Activated effector memory CD4-positive, alpha-beta T cell treated with anti-CD3 and anti-CD28 coated beads, Interleukin-2, amount 50 U/mL, for 16 hours (primary cell): ENCODE data around the gene RAB17.

Source experiments
- DNase-seq: peaks from one replicate; pipeline ENCODE4 v3.0.0-alpha.2; 2020

The RAB17 gene

GRCh38 chr2:237598468-237599208, 8.1 kb upstream of the RAB17 start:
- DNase-seq: no peak

- DNase-seq: no peak
Measured at GRCh38 chr2:237597196-237598145, 6.9 kb upstream of the RAB17 start.

GRCh38 chr2:237596520-237597195, 6.1 kb upstream of the RAB17 start:
- DNase-seq: no peak

GRCh38 chr2:237595829-237596519, 5.4 kb upstream of the RAB17 start:
- peak; percentile 14 for DNase-seq

- DNase-seq: no peak
Measured at GRCh38 chr2:237594514-237594871, 4.0 kb upstream of the RAB17 start.

GRCh38 chr2:237593596-237594320, 3.2 kb upstream of the RAB17 start:
- no peak for DNase-seq

- DNase-seq: no peak
Measured at GRCh38 chr2:237593036-237593435, 2.5 kb upstream of the RAB17 start.

GRCh38 chr2:237592425-237592980, 2.0 kb upstream of the RAB17 start:
- no peak for DNase-seq

GRCh38 chr2:237591141-237591881, 777 bp upstream of the RAB17 start:
- peak; percentile 53 for DNase-seq

- DNase-seq: peak; percentile 30
Measured at GRCh38 chr2:237588044-237588696, 2.4 kb downstream of the RAB17 start.

- DNase-seq: peak; percentile 33
Measured at GRCh38 chr2:237585590-237586221, 4.8 kb downstream of the RAB17 start.

GRCh38 chr2:237583385-237584295, 6.9 kb downstream of the RAB17 start:
- DNase-seq: no peak

GRCh38 chr2:237581751-237582746, 8.5 kb downstream of the RAB17 start:
- no peak for DNase-seq

- no peak for DNase-seq
Measured at GRCh38 chr2:237581326-237581725, 9.2 kb downstream of the RAB17 start.

GRCh38 chr2:237577956-237578870, 12.3 kb downstream of the RAB17 start:
- DNase-seq: no peak

GRCh38 chr2:237577458-237577857, 13.1 kb downstream of the RAB17 start:
- no peak for DNase-seq
